Mammary epithelial cell (primary cell): ENCODE data around the gene TOMM20L.

Experiments
- EZH2 ChIP-seq: IDR thresholded peaks from 2 replicates; pipeline ENCODE4 v1.6.1; 2012; ENCODE audit warnings: low read length, inconsistent platforms, borderline replicate concordance
- TF ChIP-seq, protein P1 (sequence below), 2 donors: IDR thresholded peaks in 1 of 2; conservative IDR thresholded peaks in 1 of 2; 2 replicates each; pipeline ENCODE4 v1.5.1; 2011 to 2012; ENCODE audit warnings: inconsistent platforms in 2 of 2, low read length in 2 of 2, mild to moderate bottlenecking in 2 of 2, control low read depth in 1 of 2, low read depth in 1 of 2; ENCODE audit not compliant: insufficient read depth in 1 of 2; ENCODE audit errors: extremely low read depth in 1 of 2

DNA sequence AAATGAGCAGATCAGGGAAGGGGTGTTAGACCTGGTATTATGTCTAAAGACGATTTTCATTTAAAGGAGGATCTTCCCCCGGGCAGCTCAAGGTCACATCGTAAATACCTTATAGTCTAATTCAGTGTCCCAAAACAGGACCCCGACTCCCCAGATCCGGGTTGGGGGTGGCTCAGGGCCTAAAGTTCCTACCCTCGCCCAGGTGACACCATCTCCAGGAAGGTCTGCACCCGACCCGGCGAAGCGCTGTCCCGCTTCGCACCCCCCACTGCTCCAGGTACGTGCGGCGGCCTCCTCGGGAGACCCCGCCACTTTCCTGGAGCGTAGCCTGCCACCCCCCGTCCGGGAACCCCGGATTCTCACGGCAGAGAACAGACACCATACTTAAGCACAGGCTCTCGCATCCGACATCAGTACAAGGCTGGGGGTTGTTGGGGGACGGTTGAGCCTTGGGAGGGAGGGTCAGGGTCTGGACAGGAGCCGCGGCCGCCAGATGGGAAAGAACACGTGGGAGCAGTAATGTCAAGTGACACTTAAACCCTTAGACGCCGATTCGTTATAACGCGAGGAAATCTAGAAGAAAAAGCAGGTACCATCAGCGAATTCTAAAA, 31.0 kb downstream of the TOMM20L start:
- TF ChIP-seq EZH2: no peak
- TF ChIP-seq, protein P1, sequence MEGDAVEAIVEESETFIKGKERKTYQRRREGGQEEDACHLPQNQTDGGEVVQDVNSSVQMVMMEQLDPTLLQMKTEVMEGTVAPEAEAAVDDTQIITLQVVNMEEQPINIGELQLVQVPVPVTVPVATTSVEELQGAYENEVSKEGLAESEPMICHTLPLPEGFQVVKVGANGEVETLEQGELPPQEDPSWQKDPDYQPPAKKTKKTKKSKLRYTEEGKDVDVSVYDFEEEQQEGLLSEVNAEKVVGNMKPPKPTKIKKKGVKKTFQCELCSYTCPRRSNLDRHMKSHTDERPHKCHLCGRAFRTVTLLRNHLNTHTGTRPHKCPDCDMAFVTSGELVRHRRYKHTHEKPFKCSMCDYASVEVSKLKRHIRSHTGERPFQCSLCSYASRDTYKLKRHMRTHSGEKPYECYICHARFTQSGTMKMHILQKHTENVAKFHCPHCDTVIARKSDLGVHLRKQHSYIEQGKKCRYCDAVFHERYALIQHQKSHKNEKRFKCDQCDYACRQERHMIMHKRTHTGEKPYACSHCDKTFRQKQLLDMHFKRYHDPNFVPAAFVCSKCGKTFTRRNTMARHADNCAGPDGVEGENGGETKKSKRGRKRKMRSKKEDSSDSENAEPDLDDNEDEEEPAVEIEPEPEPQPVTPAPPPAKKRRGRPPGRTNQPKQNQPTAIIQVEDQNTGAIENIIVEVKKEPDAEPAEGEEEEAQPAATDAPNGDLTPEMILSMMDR (conservative IDR thresholded peaks at IDR 0.05 in 1 of 2, IDR thresholded peaks at IDR 0.05 in 1 of 2; ENCODE audit: extremely low read depth in 1 of 2, insufficient read depth in 1 of 2, low read depth in 1 of 2, low read length in 2 of 2): no peak
